Mucosa of descending colon (tissue), 3 donors: ENCODE results near the gene RAD50. TPM values are rescaled to one million over a fixed set of nuclear protein-coding genes. Genes with fewer than 3 reads are reported as not detected.
"Not testable (repeated sequence)": the region's sequence is repeated elsewhere in the genome, so short reads cannot be mapped to it uniquely, and the experiment has no call there.

Source experiments
- ATAC-seq: fragments of 200-7000 bp; cut with Tn5 transposase; one replicate; pipeline ENCODE4 v1.9.1; 2020; ENCODE audit warnings: mild to moderate bottlenecking, moderate library complexity
- DNase-seq, 3 donors: peaks; one replicate each; pipeline ENCODE4 v3.0.0-alpha.2; 2020
- H3K36me3 ChIP-seq: fragments of 200-600 bp; one replicate; pipeline ENCODE4 v1.8.0; 2021; ENCODE audit warnings: low read depth, mild to moderate bottlenecking
- H3K4me1 ChIP-seq: fragments of 200-600 bp; one replicate; pipeline ENCODE4 v1.8.0; 2021; ENCODE audit warnings: low read depth, mild to moderate bottlenecking
- H3K4me3 ChIP-seq: fragments of 200-600 bp; one replicate; pipeline ENCODE4 v1.8.0; 2021; ENCODE audit warnings: mild to moderate bottlenecking
- H3K9me3 ChIP-seq: fragments of 200-600 bp; one replicate; pipeline ENCODE4 v1.8.0; 2021; ENCODE audit warnings: mild to moderate bottlenecking
- intact Hi-C, 2 donors: fragments of 100-400 bp; cut with DNase I in 1 of 2; cut with micrococcal nuclease in 1 of 2; formaldehyde crosslinking; loops; one replicate each; pipeline versions ENCODE4 v1.11.0 to v1.11.1; 2022; cut with DNase I, micrococcal nuclease
- total RNA-seq, 3 donors: library from RNA; stranded (reverse); fragmentation: NEBNext Ultra II Directional in 2 of 3; extraction: Animal tissue kit (Norgen Biotek cat#: 25700) in 2 of 3; gene quantifications; one replicate each; pipeline versions ENCODE4 v1.2.1 to v1.2.4, GENCODE V29; 2021 to 2023
- TF ChIP-seq, protein P1 (sequence below): fragments of 200-600 bp; IDR thresholded peaks from one replicate; pipeline ENCODE4 v1.8.0; 2022; ENCODE audit warnings: antibody characterized with exemption, mild to moderate bottlenecking
- donor health status: DM: no; HTN: no; CAD: no; lungs with moderate emphysema.
- donor health status: DM: no; HTN: no; CAD: no.
- donor health status: DM: no; HTN: yes; CAD: no.

The RAD50 gene
- total RNA-seq, 3 donors from 2014 or later: 35.3 to 43.8 (median 36.1) TPM

- intact Hi-C loops: no loop called here
- Histone ChIP-seq H3K9me3 (no peaks in the 10 kb centered on the region), H3K4me3 (no peak overlapping the region), H3K36me3 (no peaks in the 10 kb centered on the region), H3K4me1 (no peaks in the 10 kb centered on the region)
- peak; percentile 34 for ATAC-seq
- no peak for DNase-seq
- TF ChIP-seq, protein P1, sequence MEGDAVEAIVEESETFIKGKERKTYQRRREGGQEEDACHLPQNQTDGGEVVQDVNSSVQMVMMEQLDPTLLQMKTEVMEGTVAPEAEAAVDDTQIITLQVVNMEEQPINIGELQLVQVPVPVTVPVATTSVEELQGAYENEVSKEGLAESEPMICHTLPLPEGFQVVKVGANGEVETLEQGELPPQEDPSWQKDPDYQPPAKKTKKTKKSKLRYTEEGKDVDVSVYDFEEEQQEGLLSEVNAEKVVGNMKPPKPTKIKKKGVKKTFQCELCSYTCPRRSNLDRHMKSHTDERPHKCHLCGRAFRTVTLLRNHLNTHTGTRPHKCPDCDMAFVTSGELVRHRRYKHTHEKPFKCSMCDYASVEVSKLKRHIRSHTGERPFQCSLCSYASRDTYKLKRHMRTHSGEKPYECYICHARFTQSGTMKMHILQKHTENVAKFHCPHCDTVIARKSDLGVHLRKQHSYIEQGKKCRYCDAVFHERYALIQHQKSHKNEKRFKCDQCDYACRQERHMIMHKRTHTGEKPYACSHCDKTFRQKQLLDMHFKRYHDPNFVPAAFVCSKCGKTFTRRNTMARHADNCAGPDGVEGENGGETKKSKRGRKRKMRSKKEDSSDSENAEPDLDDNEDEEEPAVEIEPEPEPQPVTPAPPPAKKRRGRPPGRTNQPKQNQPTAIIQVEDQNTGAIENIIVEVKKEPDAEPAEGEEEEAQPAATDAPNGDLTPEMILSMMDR: no peak
These were observed 131.2 kb downstream of the RAD50 start for GRCh38 chr5:132687995-132688394.

- ATAC-seq (no peak), DNase-seq (no peak)
- Histone ChIP-seq H3K4me1 (no peaks in the 10 kb centered on the region), H3K9me3 (no peaks in the 10 kb centered on the region), H3K4me3 (no peak overlapping the region), H3K36me3 (no peaks in the 10 kb centered on the region)
- intact Hi-C loops: no loop called here
- TF ChIP-seq, protein P1: no peak
These were observed 132.0 kb downstream of the RAD50 start for GRCh38 chr5:132688536-132689339.

DNA sequence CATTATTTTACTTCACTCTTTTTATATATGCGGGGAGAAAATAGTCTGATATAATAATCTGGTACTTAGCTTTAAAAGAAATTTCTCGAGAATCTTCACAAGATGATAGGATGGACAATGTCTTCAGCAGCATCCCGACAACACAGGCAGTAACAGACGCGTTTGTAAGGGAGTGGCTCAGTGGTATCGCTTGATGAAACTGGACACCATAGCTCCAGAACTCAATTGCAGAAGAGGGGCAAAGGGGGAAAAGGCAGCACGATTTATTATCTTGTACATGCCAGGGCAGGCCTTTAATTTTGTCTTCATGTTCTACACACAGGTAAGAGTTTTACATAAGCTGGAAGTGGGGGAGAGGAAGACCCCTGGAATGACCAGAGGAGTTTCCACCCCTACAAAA, 132.7 kb downstream of the RAD50 start:
- no peaks in the 10 kb centered on the region for H3K4me1 ChIP-seq
- DNase-seq (no peak), ATAC-seq (no peak)
- no peak overlapping the region for H3K4me3 ChIP-seq
- intact Hi-C loops: no loop called here
- no peaks in the 10 kb centered on the region for H3K36me3 ChIP-seq
- TF ChIP-seq, protein P1: no peak
- no peaks in the 10 kb centered on the region for H3K9me3 ChIP-seq

- ATAC-seq (no peak), DNase-seq (no peak)
- intact Hi-C loops: no loop called here
- TF ChIP-seq, protein P1: no peak
- H3K9me3 ChIP-seq: no peaks in the 10 kb centered on the region
- H3K4me3 ChIP-seq: no peak overlapping the region
- H3K4me1 ChIP-seq: no peaks in the 10 kb centered on the region
- no peaks in the 10 kb centered on the region for H3K36me3 ChIP-seq
These were observed 133.4 kb downstream of the RAD50 start for GRCh38 chr5:132690156-132690555.

GRCh38 chr5:132691755-132692631, 135.2 kb downstream of the RAD50 start:
- H3K4me3 ChIP-seq, H3K4me1 ChIP-seq, DNase-seq, H3K36me3 ChIP-seq, intact Hi-C loops, ATAC-seq, H3K9me3 ChIP-seq: not testable (repeated sequence)

DNA sequence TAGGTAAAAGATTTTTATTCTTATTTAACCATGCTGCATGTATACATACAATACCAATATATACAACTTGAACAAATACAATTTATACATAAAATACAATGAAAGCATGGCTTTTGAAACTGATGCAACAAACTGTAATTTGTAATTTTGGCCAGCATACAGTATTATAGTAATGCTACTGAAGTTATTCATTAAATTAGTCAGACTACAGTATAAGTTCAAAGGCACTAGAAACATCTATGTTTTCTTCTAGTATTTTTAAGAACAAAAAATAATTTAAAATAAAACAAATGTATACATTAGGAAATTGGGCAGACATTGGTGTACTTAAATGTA, 135.8 kb downstream of the RAD50 start:
- Histone ChIP-seq H3K36me3 (no peaks in the 10 kb centered on the region), H3K4me3 (no peak overlapping the region), H3K4me1 (no peaks in the 10 kb centered on the region), H3K9me3 (no peaks in the 10 kb centered on the region)
- ATAC-seq (no peak), DNase-seq (no peak)
- TF ChIP-seq, protein P1: no peak
- intact Hi-C loops: no loop called here
